Keratinocyte (primary cell): ENCODE data around the gene SNHG17. TPM values are rescaled to one million over a fixed set of nuclear protein-coding genes. Genes with fewer than 3 reads are reported as not detected.
A peak's percentile ranks its signal among the peaks of the same experiment; 100 is the strongest.

Experiments
- DNase-seq: peaks from one replicate; pipeline ENCODE4 v3.0.0-alpha.2; 2011; ENCODE audit warnings: low read depth, missing footprints, low spot score
- FAIRE-seq: peaks from 2 replicates; lab custom pipeline; 2011; peaks lifted over from hg19 to GRCh38; lab: Jason Lieb, UNC
- H2AFZ ChIP-seq: 2 replicates; pipeline ENCODE4 v1.6.0; 2012; ENCODE audit warnings: low read length, control low read depth, inconsistent platforms; ENCODE audit not compliant: control insufficient read depth
- H3K27ac ChIP-seq: 2 replicates; pipeline ENCODE4 v1.5.1; 2011; ENCODE audit warnings: low read length; ENCODE audit not compliant: control insufficient read depth, insufficient read depth
- H3K27me3 ChIP-seq: 3 replicates; pipeline ENCODE4 v1.6.0; 2011; ENCODE audit warnings: low read length; ENCODE audit not compliant: control insufficient read depth, insufficient read depth; ENCODE audit errors: extremely low read depth
- H3K36me3 ChIP-seq, 2 experiments: 2 replicates in 1 of 2; 3 replicates in 1 of 2; pipeline ENCODE4 v1.5.1; 2011; ENCODE audit warnings: low read length in 2 of 2, mild to moderate bottlenecking in 1 of 2; ENCODE audit not compliant: control insufficient read depth in 2 of 2, insufficient read depth in 2 of 2; ENCODE audit errors: extremely low read depth in 1 of 2
- H3K4me1 ChIP-seq: 3 replicates; pipeline ENCODE4 v1.5.1; 2011; ENCODE audit warnings: low read length; ENCODE audit not compliant: control insufficient read depth, insufficient read depth; ENCODE audit errors: extremely low read depth
- H3K4me2 ChIP-seq: 3 replicates; pipeline ENCODE4 v1.6.0; 2011; ENCODE audit warnings: low read depth, low read length; ENCODE audit not compliant: control insufficient read depth, insufficient read depth; ENCODE audit errors: extremely low read depth
- H3K4me3 ChIP-seq, 3 experiments: fragments of 200-600 bp in 1 of 3; sonication (generic) in 1 of 3; 2 replicates in 2 of 3; 3 replicates in 1 of 3; pipeline ENCODE4 v1.5.1; 2011 to 2016; ENCODE audit warnings: low read length in 3 of 3, mild to moderate bottlenecking in 3 of 3, control low read depth in 2 of 3, inconsistent platforms in 1 of 3, low read depth in 1 of 3, mixed read lengths in 1 of 3, mixed run types in 1 of 3, moderate library complexity in 1 of 3; ENCODE audit not compliant: control insufficient read depth in 2 of 3, insufficient read depth in 2 of 3; ENCODE audit errors: extremely low read depth in 1 of 3
- H3K79me2 ChIP-seq: 2 replicates; pipeline ENCODE4 v1.6.0; 2012; ENCODE audit warnings: low read length; ENCODE audit not compliant: control insufficient read depth, insufficient read depth
- H3K9ac ChIP-seq: 3 replicates; pipeline ENCODE4 v1.6.0; 2011; ENCODE audit warnings: low read length; ENCODE audit not compliant: control insufficient read depth, insufficient read depth; ENCODE audit errors: extremely low read depth
- H3K9me1 ChIP-seq: 3 replicates; pipeline ENCODE4 v1.6.0; 2011; ENCODE audit warnings: low read length; ENCODE audit not compliant: control insufficient read depth, insufficient read depth; ENCODE audit errors: extremely low read depth
- H3K9me3 ChIP-seq: 2 replicates; pipeline ENCODE4 v1.5.1; 2012; ENCODE audit warnings: low read depth, low read length; ENCODE audit not compliant: control insufficient read depth
- H4K20me1 ChIP-seq: 3 replicates; pipeline ENCODE4 v1.6.0; 2011; ENCODE audit warnings: low read length; ENCODE audit not compliant: control insufficient read depth, insufficient read depth; ENCODE audit errors: extremely low read depth
- EZH2 ChIP-seq: IDR thresholded peaks from one replicate; pipeline ENCODE4 v1.6.1; 2012; ENCODE audit warnings: inconsistent platforms, mild to moderate bottlenecking, low read length, moderate library complexity
- dilution Hi-C: fragments of 300-500 bp; cut with MboI; formaldehyde crosslinking; loops from one replicate; pipeline ENCODE4 v1.7.0; 2020; ENCODE audit warnings: low sequenced_read_pairs; ENCODE audit not compliant: extremely low pct_ligation_motif_present
- polyA plus RNA-seq, 5 experiments: library from polyadenylated mRNA; depleted of rRNA in 3 of 5; stranded (reverse) in 3 of 5; stranded (forward) in 1 of 5; unstranded in 1 of 5; fragments of >200 nt; gene quantifications; 1 replicate in 1 of 5; 2 replicates in 3 of 5; 3 replicates in 1 of 5; pipeline versions ENCODE4 v1.2.1 to v1.2.3, GENCODE V29; 2011 to 2012; ENCODE audit warnings: missing spikeins in 2 of 5, low read depth in 1 of 5, low replicate concordance in 1 of 5
- TF ChIP-seq, protein P1 (sequence below), 3 experiments: IDR thresholded peaks in 1 of 3; conservative IDR thresholded peaks in 1 of 3; optimal IDR thresholded peaks in 1 of 3; 2 replicates in 2 of 3; 3 replicates in 1 of 3; pipeline versions ENCODE3 to v1.5.1; 2011; ENCODE audit warnings: low read length in 3 of 3, mild to moderate bottlenecking in 3 of 3, moderate library complexity in 2 of 3, control low read depth in 1 of 3, inconsistent platforms in 1 of 3; ENCODE audit not compliant: insufficient read depth in 2 of 3; ENCODE audit errors: extremely low read depth in 1 of 3

Gene SNHG17
- polyA plus RNA-seq, 1 donor (not counting 4 experiments of a cell fraction or from before 2014, with no cell fraction given), result 25.3 TPM

DNA sequence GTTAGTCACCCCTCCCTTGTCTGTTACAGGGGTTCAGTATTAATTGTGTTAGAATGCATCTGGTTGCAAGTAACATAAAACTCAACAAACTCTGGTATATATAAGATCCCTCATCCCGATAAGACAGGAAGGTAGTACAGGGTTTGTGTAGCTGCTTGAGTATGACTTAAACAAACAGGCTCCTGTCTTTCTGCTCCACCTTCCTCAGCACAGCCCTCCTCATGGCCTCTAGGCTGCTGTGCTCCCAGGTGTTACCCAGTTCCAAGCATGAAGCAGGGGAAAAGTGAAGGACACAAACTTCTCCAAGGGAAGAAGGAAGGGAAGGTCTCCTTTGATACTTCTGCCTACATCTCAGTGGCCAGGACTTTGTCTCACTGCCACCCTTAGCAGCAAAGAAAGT is 36.1 kb upstream of the SNHG17 start:
- no peaks in the 10 kb centered on the region for H3K9me1 ChIP-seq
- no peak for FAIRE-seq
- no peak overlapping the region for H3K27ac ChIP-seq
- TF ChIP-seq, protein P1, sequence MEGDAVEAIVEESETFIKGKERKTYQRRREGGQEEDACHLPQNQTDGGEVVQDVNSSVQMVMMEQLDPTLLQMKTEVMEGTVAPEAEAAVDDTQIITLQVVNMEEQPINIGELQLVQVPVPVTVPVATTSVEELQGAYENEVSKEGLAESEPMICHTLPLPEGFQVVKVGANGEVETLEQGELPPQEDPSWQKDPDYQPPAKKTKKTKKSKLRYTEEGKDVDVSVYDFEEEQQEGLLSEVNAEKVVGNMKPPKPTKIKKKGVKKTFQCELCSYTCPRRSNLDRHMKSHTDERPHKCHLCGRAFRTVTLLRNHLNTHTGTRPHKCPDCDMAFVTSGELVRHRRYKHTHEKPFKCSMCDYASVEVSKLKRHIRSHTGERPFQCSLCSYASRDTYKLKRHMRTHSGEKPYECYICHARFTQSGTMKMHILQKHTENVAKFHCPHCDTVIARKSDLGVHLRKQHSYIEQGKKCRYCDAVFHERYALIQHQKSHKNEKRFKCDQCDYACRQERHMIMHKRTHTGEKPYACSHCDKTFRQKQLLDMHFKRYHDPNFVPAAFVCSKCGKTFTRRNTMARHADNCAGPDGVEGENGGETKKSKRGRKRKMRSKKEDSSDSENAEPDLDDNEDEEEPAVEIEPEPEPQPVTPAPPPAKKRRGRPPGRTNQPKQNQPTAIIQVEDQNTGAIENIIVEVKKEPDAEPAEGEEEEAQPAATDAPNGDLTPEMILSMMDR (optimal IDR thresholded peaks at IDR 0.05 in 1 of 3, IDR thresholded peaks at IDR 0.05 in 1 of 3, conservative IDR thresholded peaks at IDR 0.05 in 1 of 3; ENCODE audit: extremely low read depth in 1 of 3, insufficient read depth in 2 of 3, low read length in 3 of 3), result no peak
- TF ChIP-seq EZH2, result no peak
- H3K36me3 ChIP-seq, result no peaks in the 10 kb centered on the region
- peak overlapping the region; percentile 97 for H2AFZ ChIP-seq
- dilution Hi-C loops, result no loop called here
- DNase-seq, result no peak
- H3K9me3 ChIP-seq, result no peaks in the 10 kb centered on the region
- H3K4me2 ChIP-seq, result peak overlapping the region; percentile 94
- H3K79me2 ChIP-seq, result peaks cover 32% of the 10 kb centered on the region
- no peak overlapping the region for H3K4me3 ChIP-seq
- no peaks in the 10 kb centered on the region for H3K27me3 ChIP-seq
- no peak overlapping the region for H3K9ac ChIP-seq
- H4K20me1 ChIP-seq, result peaks cover 2% of the 10 kb centered on the region
- H3K4me1 ChIP-seq, result peaks cover 15% of the 10 kb centered on the region

- dilution Hi-C loops, result no loop called here
- DNase-seq (no peak), FAIRE-seq (no peak)
- Histone ChIP-seq H3K9ac (no peak overlapping the region), H3K9me1 (no peaks in the 10 kb centered on the region), H3K27ac (no peak overlapping the region), H3K4me2 (no peak overlapping the region), H3K36me3 (no peaks in the 10 kb centered on the region), H3K9me3 (no peaks in the 10 kb centered on the region), H3K4me1 (peaks cover 3% of the 10 kb centered on the region), H3K79me2 (no peaks in the 10 kb centered on the region), H3K4me3 (no peak overlapping the region), H2AFZ (no peak overlapping the region), H4K20me1 (no peaks in the 10 kb centered on the region), H3K27me3 (no peaks in the 10 kb centered on the region)
- TF ChIP-seq, protein P1 (optimal IDR thresholded peaks at IDR 0.05 in 1 of 3, IDR thresholded peaks at IDR 0.05 in 1 of 3, conservative IDR thresholded peaks at IDR 0.05 in 1 of 3; ENCODE audit: extremely low read depth in 1 of 3, insufficient read depth in 2 of 3, low read length in 3 of 3), result no peak
- TF ChIP-seq EZH2, result no peak
Observed at GRCh38 chr20:38466983-38467382, 31.9 kb upstream of the SNHG17 start.
